ENCODE measurements around the gene NBPF1. TPM values are rescaled to one million over a fixed set of nuclear protein-coding genes. Genes with fewer than 3 reads are reported as not detected.
A peak's percentile ranks its signal among the peaks of the same experiment; 100 is the strongest.

The NBPF1 gene
- total and polyA plus RNA-seq, 9 of the 15 experiments (the other 6 are each of a cell fraction or from before 2014, with no cell fraction given) = 5.2 to 42.6 (median 24.1) TPM

- TF ChIP-seq, protein P1, sequence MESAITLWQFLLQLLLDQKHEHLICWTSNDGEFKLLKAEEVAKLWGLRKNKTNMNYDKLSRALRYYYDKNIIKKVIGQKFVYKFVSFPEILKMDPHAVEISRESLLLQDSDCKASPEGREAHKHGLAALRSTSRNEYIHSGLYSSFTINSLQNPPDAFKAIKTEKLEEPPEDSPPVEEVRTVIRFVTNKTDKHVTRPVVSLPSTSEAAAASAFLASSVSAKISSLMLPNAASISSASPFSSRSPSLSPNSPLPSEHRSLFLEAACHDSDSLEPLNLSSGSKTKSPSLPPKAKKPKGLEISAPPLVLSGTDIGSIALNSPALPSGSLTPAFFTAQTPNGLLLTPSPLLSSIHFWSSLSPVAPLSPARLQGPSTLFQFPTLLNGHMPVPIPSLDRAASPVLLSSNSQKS (CRISPR knock-in tag; IDR thresholded peaks at IDR 0.05) = 0 out of 2 replicates have a peak, but pooled peaks have one; percentile 19
- TF ChIP-seq, protein P2, sequence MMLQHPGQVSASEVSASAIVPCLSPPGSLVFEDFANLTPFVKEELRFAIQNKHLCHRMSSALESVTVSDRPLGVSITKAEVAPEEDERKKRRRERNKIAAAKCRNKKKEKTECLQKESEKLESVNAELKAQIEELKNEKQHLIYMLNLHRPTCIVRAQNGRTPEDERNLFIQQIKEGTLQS (IDR thresholded peaks at IDR 0.05) = no peak
- TF ChIP-seq, protein P2 (CRISPR knock-in tag; conservative IDR thresholded peaks at IDR 0.05) = peak; percentile 69
- no peak for TF ChIP-seq MCM2 (IDR thresholded peaks at IDR 0.05; ENCODE audit: low read depth)
- TF ChIP-seq MEF2D (tag; conservative IDR thresholded peaks at IDR 0.05; ENCODE audit: low read depth) = no peak
- peak; percentile 43 for TF ChIP-seq TBP (optimal IDR thresholded peaks at IDR 0.05; ENCODE audit: low read depth, low read length)
- TF ChIP-seq, protein P3, sequence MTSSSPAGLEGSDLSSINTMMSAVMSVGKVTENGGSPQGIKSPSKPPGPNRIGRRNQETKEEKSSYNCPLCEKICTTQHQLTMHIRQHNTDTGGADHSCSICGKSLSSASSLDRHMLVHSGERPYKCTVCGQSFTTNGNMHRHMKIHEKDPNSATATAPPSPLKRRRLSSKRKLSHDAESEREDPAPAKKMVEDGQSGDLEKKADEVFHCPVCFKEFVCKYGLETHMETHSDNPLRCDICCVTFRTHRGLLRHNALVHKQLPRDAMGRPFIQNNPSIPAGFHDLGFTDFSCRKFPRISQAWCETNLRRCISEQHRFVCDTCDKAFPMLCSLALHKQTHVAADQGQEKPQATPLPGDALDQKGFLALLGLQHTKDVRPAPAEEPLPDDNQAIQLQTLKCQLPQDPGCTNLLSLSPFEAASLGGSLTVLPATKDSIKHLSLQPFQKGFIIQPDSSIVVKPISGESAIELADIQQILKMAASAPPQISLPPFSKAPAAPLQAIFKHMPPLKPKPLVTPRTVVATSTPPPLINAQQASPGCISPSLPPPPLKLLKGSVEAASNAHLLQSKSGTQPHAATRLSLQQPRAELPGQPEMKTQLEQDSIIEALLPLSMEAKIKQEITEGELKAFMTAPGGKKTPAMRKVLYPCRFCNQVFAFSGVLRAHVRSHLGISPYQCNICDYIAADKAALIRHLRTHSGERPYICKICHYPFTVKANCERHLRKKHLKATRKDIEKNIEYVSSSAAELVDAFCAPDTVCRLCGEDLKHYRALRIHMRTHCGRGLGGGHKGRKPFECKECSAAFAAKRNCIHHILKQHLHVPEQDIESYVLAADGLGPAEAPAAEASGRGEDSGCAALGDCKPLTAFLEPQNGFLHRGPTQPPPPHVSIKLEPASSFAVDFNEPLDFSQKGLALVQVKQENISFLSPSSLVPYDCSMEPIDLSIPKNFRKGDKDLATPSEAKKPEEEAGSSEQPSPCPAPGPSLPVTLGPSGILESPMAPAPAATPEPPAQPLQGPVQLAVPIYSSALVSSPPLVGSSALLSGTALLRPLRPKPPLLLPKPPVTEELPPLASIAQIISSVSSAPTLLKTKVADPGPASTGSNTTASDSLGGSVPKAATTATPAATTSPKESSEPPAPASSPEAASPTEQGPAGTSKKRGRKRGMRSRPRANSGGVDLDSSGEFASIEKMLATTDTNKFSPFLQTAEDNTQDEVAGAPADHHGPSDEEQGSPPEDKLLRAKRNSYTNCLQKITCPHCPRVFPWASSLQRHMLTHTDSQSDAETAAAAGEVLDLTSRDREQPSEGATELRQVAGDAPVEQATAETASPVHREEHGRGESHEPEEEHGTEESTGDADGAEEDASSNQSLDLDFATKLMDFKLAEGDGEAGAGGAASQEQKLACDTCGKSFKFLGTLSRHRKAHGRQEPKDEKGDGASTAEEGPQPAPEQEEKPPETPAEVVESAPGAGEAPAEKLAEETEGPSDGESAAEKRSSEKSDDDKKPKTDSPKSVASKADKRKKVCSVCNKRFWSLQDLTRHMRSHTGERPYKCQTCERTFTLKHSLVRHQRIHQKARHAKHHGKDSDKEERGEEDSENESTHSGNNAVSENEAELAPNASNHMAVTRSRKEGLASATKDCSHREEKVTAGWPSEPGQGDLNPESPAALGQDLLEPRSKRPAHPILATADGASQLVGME (CRISPR knock-in tag; IDR thresholded peaks at IDR 0.05) = peak; percentile 92; the same call in 1 of the 2 replicates
- TF ChIP-seq CGGBP1 (CRISPR knock-in tag; IDR thresholded peaks at IDR 0.05) = peak; percentile 59; the same call in 1 of the 2 replicates
- TF ChIP-seq ZNF778 (CRISPR knock-in tag; IDR thresholded peaks at IDR 0.05) = 0 out of 2 replicates have a peak, but pooled peaks have one; percentile 70
- TF ChIP-seq SP1 (CRISPR knock-in tag; IDR thresholded peaks at IDR 0.05) = 0 out of 2 replicates have a peak, but pooled peaks have one; percentile 15
- TF ChIP-seq JUN (IDR thresholded peaks at IDR 0.05; ENCODE audit: borderline replicate concordance, low read depth, low read length) = 0 out of 2 replicates have a peak, but pooled peaks have one; percentile 2
- no peak for TF ChIP-seq JUN (CRISPR knock-in tag; IDR thresholded peaks at IDR 0.05; ENCODE audit: borderline replicate concordance)
- no peak for TF ChIP-seq RBM17 (IDR thresholded peaks at IDR 0.05; ENCODE audit: borderline replicate concordance, low read depth, low read length)
- TF ChIP-seq, protein P4, sequence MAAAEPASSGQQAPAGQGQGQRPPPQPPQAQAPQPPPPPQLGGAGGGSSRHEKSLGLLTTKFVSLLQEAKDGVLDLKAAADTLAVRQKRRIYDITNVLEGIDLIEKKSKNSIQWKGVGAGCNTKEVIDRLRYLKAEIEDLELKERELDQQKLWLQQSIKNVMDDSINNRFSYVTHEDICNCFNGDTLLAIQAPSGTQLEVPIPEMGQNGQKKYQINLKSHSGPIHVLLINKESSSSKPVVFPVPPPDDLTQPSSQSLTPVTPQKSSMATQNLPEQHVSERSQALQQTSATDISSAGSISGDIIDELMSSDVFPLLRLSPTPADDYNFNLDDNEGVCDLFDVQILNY (CRISPR knock-in tag; IDR thresholded peaks at IDR 0.05) = no peak
- no peak for TF ChIP-seq CHD2 (IDR thresholded peaks at IDR 0.05; ENCODE audit: low read depth, low read length)
- peak; percentile 95 for TF ChIP-seq OTX1 (CRISPR knock-in tag; IDR thresholded peaks at IDR 0.05)
- peak; percentile 20; the same call in 1 of the 2 replicates for TF ChIP-seq ZBTB12 (CRISPR knock-in tag; IDR thresholded peaks at IDR 0.05)
Observed at GRCh38 chr1:16614361-16615252, 1.2 kb upstream of the NBPF1 start (continued).
